Right lobe of liver (tissue), 4 donors: ENCODE measurements around the gene MCM3AP.

Source experiments
- POLR2A ChIP-seq: fragments of 450-650 bp; IDR thresholded peaks from one replicate; pipeline ENCODE4 v1.6.1; 2017; ENCODE audit warnings: antibody characterized with exemption, mild to moderate bottlenecking
- TF ChIP-seq, protein P1 (sequence below), 4 donors: fragments of 200-600 bp in 3 of 4; fragments of 450-650 bp in 1 of 4; IDR thresholded peaks; one replicate each; pipeline versions ENCODE4 v1.5.1 to v1.8.0; 2016 to 2022; ENCODE audit warnings: antibody characterized with exemption in 4 of 4, mild to moderate bottlenecking in 2 of 4
- donor health status: DM: no; HTN: no; CAD: no.
- donor health status: DM: no; HTN: no; CAD: no.
- donor health status: DM: no; HTN: yes; CAD: no.

DNA sequence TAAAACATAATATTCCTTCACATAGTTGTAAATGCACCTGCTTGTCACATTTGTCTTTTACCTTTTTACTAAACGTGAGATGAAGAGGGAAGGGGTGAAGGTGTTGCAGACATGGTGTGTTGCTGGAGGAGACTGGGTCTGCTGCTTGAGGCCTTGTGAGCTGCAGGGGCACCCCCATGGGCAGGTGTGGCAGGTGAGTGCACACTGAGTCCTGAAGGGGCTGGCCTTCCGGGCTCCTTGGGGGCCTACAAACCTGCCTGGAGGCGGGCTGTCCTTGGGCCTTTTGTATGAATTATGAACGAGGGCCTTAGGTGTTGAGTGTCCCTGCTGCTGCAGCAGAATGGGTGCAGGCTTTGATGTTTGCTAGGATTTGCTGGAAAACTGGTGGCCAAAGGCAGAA is 42.3 kb upstream of the MCM3AP start:
- TF ChIP-seq, protein P1, sequence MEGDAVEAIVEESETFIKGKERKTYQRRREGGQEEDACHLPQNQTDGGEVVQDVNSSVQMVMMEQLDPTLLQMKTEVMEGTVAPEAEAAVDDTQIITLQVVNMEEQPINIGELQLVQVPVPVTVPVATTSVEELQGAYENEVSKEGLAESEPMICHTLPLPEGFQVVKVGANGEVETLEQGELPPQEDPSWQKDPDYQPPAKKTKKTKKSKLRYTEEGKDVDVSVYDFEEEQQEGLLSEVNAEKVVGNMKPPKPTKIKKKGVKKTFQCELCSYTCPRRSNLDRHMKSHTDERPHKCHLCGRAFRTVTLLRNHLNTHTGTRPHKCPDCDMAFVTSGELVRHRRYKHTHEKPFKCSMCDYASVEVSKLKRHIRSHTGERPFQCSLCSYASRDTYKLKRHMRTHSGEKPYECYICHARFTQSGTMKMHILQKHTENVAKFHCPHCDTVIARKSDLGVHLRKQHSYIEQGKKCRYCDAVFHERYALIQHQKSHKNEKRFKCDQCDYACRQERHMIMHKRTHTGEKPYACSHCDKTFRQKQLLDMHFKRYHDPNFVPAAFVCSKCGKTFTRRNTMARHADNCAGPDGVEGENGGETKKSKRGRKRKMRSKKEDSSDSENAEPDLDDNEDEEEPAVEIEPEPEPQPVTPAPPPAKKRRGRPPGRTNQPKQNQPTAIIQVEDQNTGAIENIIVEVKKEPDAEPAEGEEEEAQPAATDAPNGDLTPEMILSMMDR (IDR thresholded peaks at IDR 0.05) = no peak
- TF ChIP-seq POLR2A = no peak
